HG03442 (cell line): ENCODE results near the gene FGGY.

Experiments used
- ATAC-seq: cut with Tn5 transposase; IDR thresholded peaks from one replicate; pipeline ENCODE4 v1.9.1; 2021; ENCODE audit warnings: mild to moderate bottlenecking, moderate library complexity; ENCODE audit not compliant: unreplicated experiment

Gene FGGY

GRCh38 chr1:59410457-59410856 lies 113.6 kb downstream of the FGGY start:
- ATAC-seq = no peak

GRCh38 chr1:59411147-59411546 lies 114.3 kb downstream of the FGGY start:
- ATAC-seq = no peak

GRCh38 chr1:59412718-59413326 lies 115.9 kb downstream of the FGGY start:
- ATAC-seq = no peak

GRCh38 chr1:59413327-59413720 lies 116.4 kb downstream of the FGGY start:
- ATAC-seq = no peak

- ATAC-seq = no peak
These were observed 117.7 kb downstream of the FGGY start for GRCh38 chr1:59414406-59415133.

- no peak for ATAC-seq
These were observed 118.5 kb downstream of the FGGY start for GRCh38 chr1:59415286-59415850.

- ATAC-seq = no peak
These were observed 119.0 kb downstream of the FGGY start for GRCh38 chr1:59415881-59416280.

- ATAC-seq = no peak
These were observed 120.5 kb downstream of the FGGY start for GRCh38 chr1:59417406-59417805.

GRCh38 chr1:59418363-59419144 lies 121.7 kb downstream of the FGGY start:
- ATAC-seq = no peak

- no peak for ATAC-seq
These were observed 122.7 kb downstream of the FGGY start for GRCh38 chr1:59419361-59420140.

GRCh38 chr1:59421232-59421920 lies 124.5 kb downstream of the FGGY start:
- no peak for ATAC-seq

- no peak for ATAC-seq
These were observed 126.2 kb downstream of the FGGY start for GRCh38 chr1:59422921-59423575.

GRCh38 chr1:59427155-59427554 lies 130.3 kb downstream of the FGGY start:
- ATAC-seq = no peak

- ATAC-seq = no peak
These were observed 130.9 kb downstream of the FGGY start for GRCh38 chr1:59427784-59428183.

- ATAC-seq = no peak
These were observed 131.9 kb downstream of the FGGY start for GRCh38 chr1:59428828-59429227.

GRCh38 chr1:59429656-59430055 lies 132.8 kb downstream of the FGGY start:
- ATAC-seq = no peak

GRCh38 chr1:59431566-59432294 lies 134.8 kb downstream of the FGGY start:
- ATAC-seq = no peak

- ATAC-seq = peak; percentile 90
These were observed 135.9 kb downstream of the FGGY start for GRCh38 chr1:59432531-59433439.
